ENCODE measurements around the gene SNX14.

Gene SNX14

DNA sequence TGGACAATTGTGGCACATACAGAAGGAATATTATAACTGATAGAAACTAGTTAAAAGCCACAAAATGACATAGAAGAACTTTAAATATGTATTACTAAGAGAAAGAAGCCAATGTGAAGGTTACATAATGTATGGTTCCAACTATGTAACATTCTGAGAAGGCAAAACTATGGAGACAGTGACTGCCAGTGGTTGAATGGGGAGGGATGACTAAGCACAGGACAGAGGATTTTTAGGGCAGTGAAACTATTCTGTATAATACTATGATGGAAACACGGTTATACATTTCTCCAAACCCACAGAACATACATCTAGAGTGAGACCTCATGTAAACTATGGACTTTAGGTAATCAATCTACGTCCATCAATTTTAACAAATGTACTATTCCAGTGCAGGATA, 26.6 kb upstream of the SNX14 start:
- ATAC-seq (ENCODE audit: low read depth) (peak; percentile 17; the same call in 1 of the 3 replicates), DNase-seq (ENCODE audit: low spot score) (no peak)
- H3K4me3 ChIP-seq (ENCODE audit: severe bottlenecking), result no peak overlapping the region
- no peaks in the 10 kb centered on the region for H3K9me3 ChIP-seq (ENCODE audit: severe bottlenecking)
- TF ChIP-seq, protein P1, sequence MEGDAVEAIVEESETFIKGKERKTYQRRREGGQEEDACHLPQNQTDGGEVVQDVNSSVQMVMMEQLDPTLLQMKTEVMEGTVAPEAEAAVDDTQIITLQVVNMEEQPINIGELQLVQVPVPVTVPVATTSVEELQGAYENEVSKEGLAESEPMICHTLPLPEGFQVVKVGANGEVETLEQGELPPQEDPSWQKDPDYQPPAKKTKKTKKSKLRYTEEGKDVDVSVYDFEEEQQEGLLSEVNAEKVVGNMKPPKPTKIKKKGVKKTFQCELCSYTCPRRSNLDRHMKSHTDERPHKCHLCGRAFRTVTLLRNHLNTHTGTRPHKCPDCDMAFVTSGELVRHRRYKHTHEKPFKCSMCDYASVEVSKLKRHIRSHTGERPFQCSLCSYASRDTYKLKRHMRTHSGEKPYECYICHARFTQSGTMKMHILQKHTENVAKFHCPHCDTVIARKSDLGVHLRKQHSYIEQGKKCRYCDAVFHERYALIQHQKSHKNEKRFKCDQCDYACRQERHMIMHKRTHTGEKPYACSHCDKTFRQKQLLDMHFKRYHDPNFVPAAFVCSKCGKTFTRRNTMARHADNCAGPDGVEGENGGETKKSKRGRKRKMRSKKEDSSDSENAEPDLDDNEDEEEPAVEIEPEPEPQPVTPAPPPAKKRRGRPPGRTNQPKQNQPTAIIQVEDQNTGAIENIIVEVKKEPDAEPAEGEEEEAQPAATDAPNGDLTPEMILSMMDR (IDR thresholded peaks at IDR 0.05; ENCODE audit: poor library complexity, severe bottlenecking), result no peak
- H3K27ac ChIP-seq (ENCODE audit: poor library complexity, severe bottlenecking), result no peak overlapping the region
- H3K36me3 ChIP-seq (ENCODE audit: low read depth), result peaks cover 100% of the 10 kb centered on the region
- no peaks in the 10 kb centered on the region for H3K27me3 ChIP-seq (ENCODE audit: insufficient read depth, poor library complexity, severe bottlenecking)
- no peaks in the 10 kb centered on the region for H3K4me1 ChIP-seq (ENCODE audit: insufficient read depth, poor library complexity, severe bottlenecking)

DNA sequence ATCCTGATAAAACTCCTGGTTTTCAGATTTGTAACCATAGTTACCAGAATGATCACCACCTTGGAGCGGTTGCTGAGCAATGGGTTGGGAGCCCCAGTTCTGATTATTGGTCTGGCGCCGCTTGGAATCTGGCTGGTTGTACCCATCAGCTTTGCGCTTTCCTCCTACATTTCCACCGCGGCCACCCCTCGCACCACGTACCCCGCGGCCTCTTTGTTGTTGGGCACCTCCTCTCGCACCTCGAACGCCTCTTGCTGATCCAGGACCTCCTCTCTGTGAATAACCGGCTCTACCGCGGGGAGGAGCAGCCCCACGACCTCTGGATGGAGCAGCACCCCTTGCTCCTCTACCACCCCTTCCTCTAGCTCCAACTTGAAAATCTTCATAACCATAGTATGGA, 21.1 kb upstream of the SNX14 start:
- DNase-seq (ENCODE audit: low spot score), result no peak
- Histone ChIP-seq H3K27ac (ENCODE audit: poor library complexity, severe bottlenecking) (no peak overlapping the region), H3K36me3 (ENCODE audit: low read depth) (peaks cover 100% of the 10 kb centered on the region), H3K27me3 (ENCODE audit: insufficient read depth, poor library complexity, severe bottlenecking) (no peaks in the 10 kb centered on the region), H3K4me1 (ENCODE audit: insufficient read depth, poor library complexity, severe bottlenecking) (no peaks in the 10 kb centered on the region), H3K4me3 (ENCODE audit: severe bottlenecking) (no peak overlapping the region), H3K9me3 (ENCODE audit: severe bottlenecking) (no peaks in the 10 kb centered on the region)
- TF ChIP-seq, protein P1 (IDR thresholded peaks at IDR 0.05; ENCODE audit: poor library complexity, severe bottlenecking), result no peak
- ATAC-seq (ENCODE audit: low read depth), result no peak

DNA sequence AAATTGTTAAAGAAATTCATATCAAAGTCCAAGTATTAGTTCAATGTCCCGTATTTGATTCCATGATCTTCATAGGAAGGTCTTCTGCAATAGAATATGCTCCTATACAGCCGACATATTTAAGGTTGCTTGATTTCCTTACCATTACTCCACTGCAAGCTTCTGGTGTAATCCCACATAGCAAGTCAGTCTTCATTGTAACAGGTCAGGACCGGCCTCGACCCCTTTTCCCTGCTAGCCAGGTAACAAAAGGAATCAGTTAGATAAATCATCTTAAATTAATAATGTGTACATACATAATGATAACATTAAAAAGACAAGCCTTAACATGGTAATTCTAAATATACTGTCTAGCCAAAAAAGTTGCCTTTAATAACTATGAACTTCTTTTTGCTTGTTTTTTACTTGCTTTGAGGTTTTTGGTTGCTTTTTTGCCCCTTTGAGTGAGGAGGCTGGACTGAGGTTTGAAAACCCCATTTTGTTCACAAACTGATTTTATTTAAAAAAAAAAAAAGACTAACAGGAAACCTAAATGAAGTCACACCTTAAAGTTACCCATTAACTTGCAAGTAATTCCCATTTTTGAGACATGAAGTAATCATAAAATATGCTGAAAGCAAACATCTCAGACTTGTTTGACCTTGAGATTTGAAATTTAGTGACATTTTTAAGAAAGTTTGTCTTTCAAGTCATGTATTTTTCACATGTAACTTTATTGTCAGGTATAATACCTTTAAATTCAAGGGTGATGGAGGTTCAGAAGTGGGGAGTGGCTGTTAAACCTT, 19.2 kb upstream of the SNX14 start:
- ATAC-seq (ENCODE audit: low read depth) (no peak), DNase-seq (ENCODE audit: low spot score) (no peak)
- TF ChIP-seq, protein P1 (IDR thresholded peaks at IDR 0.05; ENCODE audit: poor library complexity, severe bottlenecking), result no peak
- Histone ChIP-seq H3K36me3 (ENCODE audit: low read depth) (peaks cover 100% of the 10 kb centered on the region), H3K9me3 (ENCODE audit: severe bottlenecking) (no peaks in the 10 kb centered on the region), H3K4me1 (ENCODE audit: insufficient read depth, poor library complexity, severe bottlenecking) (no peaks in the 10 kb centered on the region), H3K4me3 (ENCODE audit: severe bottlenecking) (no peak overlapping the region), H3K27ac (ENCODE audit: poor library complexity, severe bottlenecking) (no peak overlapping the region), H3K27me3 (ENCODE audit: insufficient read depth, poor library complexity, severe bottlenecking) (no peaks in the 10 kb centered on the region)

DNA sequence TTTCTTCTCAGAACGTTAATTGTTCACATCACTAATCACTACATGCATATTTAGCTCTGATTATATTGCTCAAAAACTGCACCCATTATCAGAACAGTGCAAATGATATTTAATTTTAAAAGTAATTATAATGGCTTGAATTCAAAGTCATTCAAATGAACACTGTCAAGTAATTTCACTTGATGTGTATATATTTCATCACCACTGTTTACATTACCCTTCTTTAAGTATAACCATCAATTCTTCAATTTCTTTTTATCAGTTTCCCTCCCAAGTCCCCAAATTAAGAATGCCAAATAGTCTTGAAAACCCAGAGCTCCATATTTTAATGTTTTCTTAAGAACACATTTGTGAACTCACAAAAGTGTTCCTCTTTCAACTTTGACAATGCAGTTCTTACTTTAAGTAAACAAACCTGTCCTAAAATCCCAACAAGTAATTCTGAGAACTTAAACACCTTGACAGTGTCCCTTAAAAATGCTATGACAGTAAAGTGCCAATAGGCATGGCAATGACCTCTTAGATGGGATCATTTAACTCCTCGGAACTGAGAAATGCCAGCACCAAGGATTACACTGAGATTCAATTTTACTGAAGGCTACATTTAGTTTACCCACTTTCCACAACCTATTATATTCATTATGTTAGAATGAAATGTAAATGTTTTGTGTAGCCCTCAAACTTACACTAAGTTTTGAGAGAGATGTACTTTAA, 16.7 kb upstream of the SNX14 start:
- peaks cover 98% of the 10 kb centered on the region for H3K36me3 ChIP-seq (ENCODE audit: low read depth)
- TF ChIP-seq, protein P1 (IDR thresholded peaks at IDR 0.05; ENCODE audit: poor library complexity, severe bottlenecking), result no peak
- ATAC-seq (ENCODE audit: low read depth), result no peak

More for the DNA sequence above, 16.7 kb upstream of the SNX14 start:
- peaks cover 2% of the 10 kb centered on the region for H3K9me3 ChIP-seq (ENCODE audit: severe bottlenecking)
- no peak for DNase-seq (ENCODE audit: low spot score)
- H3K27ac ChIP-seq (ENCODE audit: poor library complexity, severe bottlenecking), result no peak overlapping the region
- H3K27me3 ChIP-seq (ENCODE audit: insufficient read depth, poor library complexity, severe bottlenecking), result no peaks in the 10 kb centered on the region
- H3K4me1 ChIP-seq (ENCODE audit: insufficient read depth, poor library complexity, severe bottlenecking), result no peaks in the 10 kb centered on the region
- no peak overlapping the region for H3K4me3 ChIP-seq (ENCODE audit: severe bottlenecking)

All from RWPE2 (cell line).